Loucy (cell line): Measurements from ENCODE around the gene MED26.
A peak's percentile ranks its signal among the peaks of the same experiment; 100 is the strongest.

Experiments
- H2AFZ ChIP-seq: fragments of 200-600 bp; sonication (generic); 2 replicates; pipeline ENCODE4 v1.6.0; 2016; ENCODE audit warnings: antibody characterized with exemption, mild to moderate bottlenecking, low read length, moderate library complexity
- H3F3A ChIP-seq: fragments of 200-600 bp; 2 replicates; pipeline ENCODE4 v1.6.0; 2016; ENCODE audit warnings: antibody characterized with exemption, low read depth, mild to moderate bottlenecking
- H3K27me3 ChIP-seq: fragments of 200-600 bp; sonication (generic); 2 replicates; pipeline ENCODE4 v1.6.1; 2014; ENCODE audit warnings: low read length, mild to moderate bottlenecking; ENCODE audit not compliant: insufficient read depth, poor library complexity, severe bottlenecking
- H3K36me3 ChIP-seq: fragments of 200-600 bp; sonication (generic); 2 replicates; pipeline ENCODE4 v1.6.1; 2016; ENCODE audit warnings: low read length; ENCODE audit not compliant: insufficient read depth
- H3K4me1 ChIP-seq: fragments of 200-600 bp; sonication (generic); 2 replicates; pipeline ENCODE4 v1.5.1; 2014; ENCODE audit warnings: low read length, mild to moderate bottlenecking; ENCODE audit not compliant: insufficient read depth, poor library complexity, severe bottlenecking
- H3K4me2 ChIP-seq: fragments of 200-600 bp; sonication (generic); 2 replicates; pipeline ENCODE4 v1.6.0; 2014; ENCODE audit warnings: antibody characterized with exemption, low read length, low read depth, mild to moderate bottlenecking; ENCODE audit not compliant: poor library complexity, severe bottlenecking
- H3K4me3 ChIP-seq: fragments of 200-600 bp; sonication (generic); 2 replicates; pipeline ENCODE4 v1.5.1; 2014; ENCODE audit warnings: low read length, mild to moderate bottlenecking, mixed read lengths; ENCODE audit not compliant: poor library complexity, severe bottlenecking
- H3K79me2 ChIP-seq: fragments of 200-600 bp; sonication (generic); 2 replicates; pipeline ENCODE4 v1.6.1; 2014; ENCODE audit warnings: low read length; ENCODE audit not compliant: insufficient read depth
- H3K9ac ChIP-seq: fragments of 200-600 bp; sonication (generic); 2 replicates; pipeline ENCODE4 v1.6.0; 2014; ENCODE audit warnings: mild to moderate bottlenecking, low read depth, low read length, moderate library complexity; ENCODE audit not compliant: poor library complexity, severe bottlenecking
- H3K9me2 ChIP-seq: fragments of 200-600 bp; sonication (generic); replicated peaks from 2 replicates; pipeline ENCODE4 v1.6.1; 2016; ENCODE audit warnings: low read depth, low read length, mixed read lengths
- H3K9me3 ChIP-seq: fragments of 200-600 bp; sonication (generic); 2 replicates; pipeline ENCODE4 v1.6.1; 2014; ENCODE audit warnings: mild to moderate bottlenecking, antibody characterized with exemption, low read length, low read depth; ENCODE audit not compliant: insufficient read depth
- H4K20me1 ChIP-seq: fragments of 200-600 bp; sonication (generic); 2 replicates; pipeline ENCODE4 v1.6.0; 2014; ENCODE audit warnings: antibody characterized with exemption, low read length, mild to moderate bottlenecking; ENCODE audit not compliant: insufficient read depth, poor library complexity, severe bottlenecking
- EZH2phosphoT487 ChIP-seq: fragments of 200-600 bp; IDR thresholded peaks from 2 replicates; pipeline ENCODE4 v1.6.1; 2018; ENCODE audit warnings: antibody characterized with exemption, mild to moderate bottlenecking, moderate library complexity, borderline replicate concordance
- TF ChIP-seq, protein P1 (sequence below): fragments of 200-600 bp; sonication (generic); conservative IDR thresholded peaks from 2 replicates; pipeline ENCODE4 v1.5.1; 2014; ENCODE audit warnings: mild to moderate bottlenecking, antibody characterized with exemption, low read length

The MED26 gene

DNA sequence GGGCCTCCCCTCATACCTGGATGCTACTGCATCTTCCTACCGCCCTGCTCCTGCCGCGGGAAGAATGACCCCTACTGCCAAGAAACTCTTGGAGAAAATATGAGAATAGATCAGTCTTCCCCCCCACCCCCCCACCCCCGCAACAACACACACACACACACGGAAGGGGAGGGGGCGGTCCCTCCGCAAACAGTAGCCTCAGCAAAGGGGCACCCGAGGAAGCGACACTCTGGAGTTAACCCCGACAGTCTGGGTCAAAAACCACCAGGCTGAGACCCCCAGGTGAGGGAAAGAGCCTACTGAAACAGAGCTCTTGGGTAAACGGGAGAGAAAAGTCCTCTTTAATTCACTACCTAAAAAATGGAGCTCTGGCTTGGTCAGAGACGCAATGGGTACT lies 1.2 kb downstream of the MED26 start:
- peaks cover 6% of the 10 kb centered on the region; the same call in 1 of the 2 replicates for H3F3A ChIP-seq
- peaks cover 8% of the 10 kb centered on the region; the same call in 1 of the 2 replicates for H3K36me3 ChIP-seq
- peak overlapping the region; percentile 94 for H3K9ac ChIP-seq
- peak overlapping the region; percentile 89 for H3K4me2 ChIP-seq
- H2AFZ ChIP-seq = no peak overlapping the region
- H3K9me2 ChIP-seq = no peaks in the 10 kb centered on the region
- H3K27me3 ChIP-seq = no peaks in the 10 kb centered on the region
- H3K4me3 ChIP-seq = peak overlapping the region; percentile 98
- H4K20me1 ChIP-seq = peaks cover 52% of the 10 kb centered on the region
- peaks cover 62% of the 10 kb centered on the region for H3K79me2 ChIP-seq
- TF ChIP-seq EZH2phosphoT487 = no peak
- TF ChIP-seq, protein P1, sequence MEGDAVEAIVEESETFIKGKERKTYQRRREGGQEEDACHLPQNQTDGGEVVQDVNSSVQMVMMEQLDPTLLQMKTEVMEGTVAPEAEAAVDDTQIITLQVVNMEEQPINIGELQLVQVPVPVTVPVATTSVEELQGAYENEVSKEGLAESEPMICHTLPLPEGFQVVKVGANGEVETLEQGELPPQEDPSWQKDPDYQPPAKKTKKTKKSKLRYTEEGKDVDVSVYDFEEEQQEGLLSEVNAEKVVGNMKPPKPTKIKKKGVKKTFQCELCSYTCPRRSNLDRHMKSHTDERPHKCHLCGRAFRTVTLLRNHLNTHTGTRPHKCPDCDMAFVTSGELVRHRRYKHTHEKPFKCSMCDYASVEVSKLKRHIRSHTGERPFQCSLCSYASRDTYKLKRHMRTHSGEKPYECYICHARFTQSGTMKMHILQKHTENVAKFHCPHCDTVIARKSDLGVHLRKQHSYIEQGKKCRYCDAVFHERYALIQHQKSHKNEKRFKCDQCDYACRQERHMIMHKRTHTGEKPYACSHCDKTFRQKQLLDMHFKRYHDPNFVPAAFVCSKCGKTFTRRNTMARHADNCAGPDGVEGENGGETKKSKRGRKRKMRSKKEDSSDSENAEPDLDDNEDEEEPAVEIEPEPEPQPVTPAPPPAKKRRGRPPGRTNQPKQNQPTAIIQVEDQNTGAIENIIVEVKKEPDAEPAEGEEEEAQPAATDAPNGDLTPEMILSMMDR = no peak
- H3K9me3 ChIP-seq = no peaks in the 10 kb centered on the region
- peaks cover 46% of the 10 kb centered on the region for H3K4me1 ChIP-seq

DNA sequence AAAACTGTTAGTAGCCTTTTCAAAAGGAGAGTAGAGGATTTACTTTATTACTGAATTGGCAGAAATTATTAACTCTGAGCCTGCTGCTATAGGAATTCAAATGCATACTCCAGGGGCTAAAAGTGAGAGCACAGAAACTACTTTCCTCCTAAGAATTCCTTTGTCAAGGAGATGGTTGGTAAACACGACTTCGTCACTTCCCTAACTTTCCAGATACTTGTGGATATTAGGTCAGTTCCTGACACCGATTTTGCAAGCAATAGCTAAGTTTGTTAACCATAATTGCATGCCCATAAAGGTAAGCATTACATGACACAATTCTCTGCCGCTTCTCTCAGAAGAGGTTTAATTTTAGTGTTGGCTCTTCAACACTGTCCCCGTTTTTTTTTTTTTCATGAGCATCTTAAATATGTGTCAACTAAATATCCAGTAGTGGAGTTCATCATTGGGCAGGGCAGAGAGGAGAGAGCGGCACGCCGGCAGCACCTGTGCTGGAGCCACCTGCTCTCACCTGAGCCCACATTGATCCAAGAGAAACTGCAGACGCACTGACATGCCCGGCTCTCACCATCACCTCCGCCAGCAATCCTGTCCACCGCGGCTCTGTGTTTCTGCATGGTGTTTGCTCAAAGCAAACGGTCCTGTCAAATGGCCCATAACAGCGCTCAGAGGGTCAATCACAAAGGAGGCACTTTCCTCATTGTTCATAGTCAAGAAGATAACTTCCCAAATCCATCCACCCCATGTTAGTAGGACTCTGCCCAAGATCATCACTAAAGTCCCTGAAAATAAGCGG lies 2.6 kb downstream of the MED26 start:
- H4K20me1 ChIP-seq = peaks cover 66% of the 10 kb centered on the region
- peaks cover 3% of the 10 kb centered on the region; the same call in 1 of the 2 replicates for H3K36me3 ChIP-seq
- TF ChIP-seq, protein P1 = no peak
- TF ChIP-seq EZH2phosphoT487 = no peak
- no peaks in the 10 kb centered on the region for H3K9me3 ChIP-seq
- peak overlapping the region; percentile 89 for H3K4me2 ChIP-seq
- H3K27me3 ChIP-seq = no peaks in the 10 kb centered on the region
- peak overlapping the region; percentile 98 for H3K4me3 ChIP-seq
- H3K79me2 ChIP-seq = peaks cover 77% of the 10 kb centered on the region
- H3F3A ChIP-seq = peaks cover 6% of the 10 kb centered on the region; the same call in 1 of the 2 replicates
- no peak overlapping the region for H2AFZ ChIP-seq
- no peaks in the 10 kb centered on the region for H3K9me2 ChIP-seq
- H3K4me1 ChIP-seq = peaks cover 52% of the 10 kb centered on the region
- peak overlapping the region; percentile 94 for H3K9ac ChIP-seq

DNA sequence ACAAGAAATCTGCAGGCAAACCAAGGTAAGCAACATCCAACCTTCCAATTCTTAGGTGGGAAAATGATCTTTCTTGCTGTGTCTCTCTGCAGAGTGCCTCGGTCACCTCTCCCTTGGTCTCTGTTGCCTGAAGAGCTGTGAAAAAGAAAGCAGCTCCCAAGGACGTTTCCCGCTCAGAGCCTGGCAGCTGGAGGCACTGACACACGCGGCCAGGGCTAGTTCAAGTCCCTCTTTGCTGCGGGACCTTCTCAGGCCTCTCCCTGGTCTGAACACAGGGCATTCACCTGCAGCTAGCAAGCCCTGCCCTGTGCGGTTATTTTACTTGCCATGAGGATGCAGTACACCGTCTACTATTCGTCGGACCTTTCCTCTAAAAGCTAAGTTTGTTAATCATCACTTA lies 3.8 kb downstream of the MED26 start:
- no peak overlapping the region for H2AFZ ChIP-seq
- peaks cover 88% of the 10 kb centered on the region for H3K79me2 ChIP-seq
- peaks cover 2% of the 10 kb centered on the region; the same call in 1 of the 2 replicates for H3F3A ChIP-seq
- peak overlapping the region; percentile 13 for H3K9ac ChIP-seq
- H3K4me1 ChIP-seq = peaks cover 57% of the 10 kb centered on the region
- no peaks in the 10 kb centered on the region for H3K9me3 ChIP-seq
- H3K9me2 ChIP-seq = no peaks in the 10 kb centered on the region
- no peak overlapping the region for H3K4me3 ChIP-seq
- H3K36me3 ChIP-seq = no peaks in the 10 kb centered on the region; the same call in 1 of the 2 replicates
- TF ChIP-seq, protein P1 = no peak
- TF ChIP-seq EZH2phosphoT487 = no peak
- H3K4me2 ChIP-seq = peak overlapping the region; percentile 89
- H4K20me1 ChIP-seq = peaks cover 74% of the 10 kb centered on the region
- H3K27me3 ChIP-seq = no peaks in the 10 kb centered on the region
